HCT116 (cell line): ENCODE data around the gene PON1.

Source experiments
- CTCF ChIP-seq, 3 experiments: fragments of 200-600 bp in 1 of 3; sonication (generic) in 1 of 3; IDR thresholded peaks in 2 of 3; conservative IDR thresholded peaks in 1 of 3; 2 replicates each; pipeline ENCODE4 v1.5.1; 2012 to 2017; ENCODE audit warnings: low read depth in 2 of 3, low read length in 2 of 3, antibody characterized with exemption in 1 of 3, borderline replicate concordance in 1 of 3, control low read depth in 1 of 3, mild to moderate bottlenecking in 1 of 3, mixed read lengths in 1 of 3, mixed run types in 1 of 3, moderate library complexity in 1 of 3; ENCODE audit not compliant: insufficient read depth in 1 of 3
- EZH2 ChIP-seq: fragments of 200-600 bp; sonication (generic); IDR thresholded peaks from 2 replicates; pipeline ENCODE4 v1.6.1; 2017; ENCODE audit warnings: antibody characterized with exemption, mixed run types
- POLR2A ChIP-seq: IDR thresholded peaks from 2 replicates; pipeline ENCODE4 v1.7.0; 2011; ENCODE audit warnings: borderline replicate concordance; ENCODE audit not compliant: insufficient read depth, insufficient read length; ENCODE audit errors: extremely low read depth
- REST ChIP-seq: IDR thresholded peaks from 2 replicates; pipeline ENCODE4 v1.6.1; 2012; ENCODE audit warnings: low read depth

GRCh38 chr7:95318501-95319100, 5.7 kb downstream of the PON1 start:
- TF ChIP-seq CTCF (IDR thresholded peaks at IDR 0.05 in 2 of 3, conservative IDR thresholded peaks at IDR 0.05 in 1 of 3; ENCODE audit: borderline replicate concordance in 1 of 3, insufficient read depth in 1 of 3, low read depth in 2 of 3, low read length in 2 of 3) (no peak), POLR2A (no peak), EZH2 (no peak), REST (no peak)
